CD1c-positive myeloid dendritic cell (primary cell): Measurements from ENCODE around the gene TPSAB1.
"Not testable (repeated sequence)": the region's sequence is repeated elsewhere in the genome, so short reads cannot be mapped to it uniquely, and the experiment has no call there.

ENCODE experiments used
- DNase-seq: peaks from one replicate; pipeline ENCODE4 v3.0.0-alpha.2; 2016; ENCODE audit errors: extremely low spot score

The TPSAB1 gene

GRCh38 chr16:1247903-1248537, 7.5 kb downstream of the TPSAB1 start:
- not testable (repeated sequence) for DNase-seq

- DNase-seq: not testable (repeated sequence)
Measured at GRCh38 chr16:1249031-1249755, 8.7 kb downstream of the TPSAB1 start.

GRCh38 chr16:1253701-1254364, 13.3 kb downstream of the TPSAB1 start:
- not testable (repeated sequence) for DNase-seq

GRCh38 chr16:1254821-1255220, 14.3 kb downstream of the TPSAB1 start:
- not testable (repeated sequence) for DNase-seq

- DNase-seq: not testable (repeated sequence)
Measured at GRCh38 chr16:1255276-1256122, 15.0 kb downstream of the TPSAB1 start, which contains the start of gene TPSD1. Gene TPSD1, plus strand, starts transcription at chr16:1256069. Its CDS starts 212 bp downstream, at chr16:1256281.

- DNase-seq: not testable (repeated sequence)
Measured at GRCh38 chr16:1256296-1256873, 15.9 kb downstream of the TPSAB1 start.

- DNase-seq: no peak
Measured at GRCh38 chr16:1256874-1257322, 16.4 kb downstream of the TPSAB1 start.

GRCh38 chr16:1257561-1258224, 17.2 kb downstream of the TPSAB1 start:
- DNase-seq: no peak

GRCh38 chr16:1258225-1258600, 17.7 kb downstream of the TPSAB1 start:
- DNase-seq: no peak

- no peak for DNase-seq
Measured at GRCh38 chr16:1258906-1259759, 18.6 kb downstream of the TPSAB1 start.

- no peak for DNase-seq
Measured at GRCh38 chr16:1259760-1260068, 19.2 kb downstream of the TPSAB1 start.

GRCh38 chr16:1260101-1260680, 19.7 kb downstream of the TPSAB1 start:
- no peak for DNase-seq

- no peak for DNase-seq
Measured at GRCh38 chr16:1261131-1261892, 20.8 kb downstream of the TPSAB1 start.

- DNase-seq: no peak
Measured at GRCh38 chr16:1262210-1262845, 21.8 kb downstream of the TPSAB1 start.

- DNase-seq: no peak
Measured at GRCh38 chr16:1262846-1263221, 22.3 kb downstream of the TPSAB1 start.

GRCh38 chr16:1263591-1264344, 23.3 kb downstream of the TPSAB1 start:
- no peak for DNase-seq

GRCh38 chr16:1264345-1265089, 24.0 kb downstream of the TPSAB1 start:
- DNase-seq: no peak
